ENCODE data around the gene P3H1.

- TF ChIP-seq CTCF (IDR thresholded peaks at IDR 0.05) (no peak), POLR2A (IDR thresholded peaks at IDR 0.05) (no peak)
These were observed 9.7 kb upstream of the P3H1 start for GRCh38 chr1:42776502-42776901.
